ENCODE results near the gene C1orf74.
A peak's percentile ranks its signal among the peaks of the same experiment; 100 is the strongest.

The C1orf74 gene
- long read RNA-seq, donor 1, full-length matches to known transcripts: 4 of 4 reads
- long read RNA-seq, donor 1, partial matches to known transcripts: 0 of 4 reads
- long read RNA-seq, donor 1, other reads (novel, unspliced or antisense): 0 of 4 reads
- long read RNA-seq, donor 2, full-length matches to known transcripts: 2 of 2 reads
- long read RNA-seq, donor 2, partial matches to known transcripts: 0 of 2 reads
- long read RNA-seq, donor 2, other reads (novel, unspliced or antisense): 0 of 2 reads
- long read RNA-seq, donor 3, full-length matches to known transcripts: 1 of 1 reads
- long read RNA-seq, donor 3, partial matches to known transcripts: 0 of 1 reads
- long read RNA-seq, donor 3, other reads (novel, unspliced or antisense): 0 of 1 reads
- long read RNA-seq, donor 4: 0 reads
- long read RNA-seq, donor 5, full-length matches to known transcripts: 1 of 1 reads
- long read RNA-seq, donor 5, partial matches to known transcripts: 0 of 1 reads
- long read RNA-seq, donor 5, other reads (novel, unspliced or antisense): 0 of 1 reads
- long read RNA-seq, donor 6, full-length matches to known transcripts: 1 of 1 reads
- long read RNA-seq, donor 6, partial matches to known transcripts: 0 of 1 reads
- long read RNA-seq, donor 6, other reads (novel, unspliced or antisense): 0 of 1 reads
- long read RNA-seq, donor 7, full-length matches to known transcripts: 2 of 2 reads
- long read RNA-seq, donor 7, partial matches to known transcripts: 0 of 2 reads
- long read RNA-seq, donor 7, other reads (novel, unspliced or antisense): 0 of 2 reads
- long read RNA-seq, donor 8, full-length matches to known transcripts: 1 of 1 reads
- long read RNA-seq, donor 8, partial matches to known transcripts: 0 of 1 reads
- long read RNA-seq, donor 8, other reads (novel, unspliced or antisense): 0 of 1 reads

DNA sequence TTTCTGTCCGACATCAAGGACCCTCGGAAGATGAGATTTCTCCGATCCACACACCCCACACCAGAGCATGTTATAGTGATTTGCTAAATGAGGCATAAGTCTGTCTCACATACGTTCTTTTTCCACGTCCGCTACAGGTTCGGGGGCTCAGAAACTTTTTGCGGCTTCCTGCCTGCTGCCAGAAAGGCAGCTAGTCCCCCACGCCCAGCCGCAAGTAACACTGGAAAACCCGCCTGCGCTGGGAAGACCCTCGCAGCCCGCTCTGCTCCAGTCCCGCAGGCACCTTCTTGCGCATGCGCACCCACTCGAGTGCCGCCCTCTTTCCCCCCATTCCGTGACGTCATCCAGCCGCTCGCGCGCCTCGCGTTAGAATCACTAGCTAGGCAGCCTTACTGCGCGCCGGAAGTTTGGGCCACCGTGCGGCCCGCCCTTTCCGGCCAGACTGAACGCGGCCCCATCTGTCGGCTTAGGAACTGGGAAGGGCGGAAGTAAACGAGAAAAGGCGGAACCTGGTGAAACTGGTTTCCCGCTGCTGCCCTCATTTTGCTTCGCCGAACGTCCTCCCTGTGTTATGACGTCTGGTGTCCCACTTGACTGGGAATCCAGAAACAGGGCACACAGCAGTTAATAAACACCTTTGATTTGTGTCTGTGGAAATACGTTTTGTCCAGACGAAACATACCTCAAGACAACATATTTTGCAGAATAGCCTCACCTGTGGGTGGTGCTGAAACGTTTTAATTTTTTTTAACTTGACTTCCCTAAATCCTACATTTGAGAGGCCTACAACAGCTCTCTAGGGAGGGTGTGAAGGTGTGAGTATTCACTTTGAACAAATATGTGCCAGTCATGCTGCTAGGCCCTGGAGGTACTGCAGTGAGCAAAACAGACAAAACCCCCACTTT, at the start of gene C1orf74:
TSS of gene C1orf74 (minus strand) at position 295 of the 905 bp plus-strand sequence. CDS start 925 bp downstream, outside the sequence.
- peak; percentile 92 for DNase-seq

DNA sequence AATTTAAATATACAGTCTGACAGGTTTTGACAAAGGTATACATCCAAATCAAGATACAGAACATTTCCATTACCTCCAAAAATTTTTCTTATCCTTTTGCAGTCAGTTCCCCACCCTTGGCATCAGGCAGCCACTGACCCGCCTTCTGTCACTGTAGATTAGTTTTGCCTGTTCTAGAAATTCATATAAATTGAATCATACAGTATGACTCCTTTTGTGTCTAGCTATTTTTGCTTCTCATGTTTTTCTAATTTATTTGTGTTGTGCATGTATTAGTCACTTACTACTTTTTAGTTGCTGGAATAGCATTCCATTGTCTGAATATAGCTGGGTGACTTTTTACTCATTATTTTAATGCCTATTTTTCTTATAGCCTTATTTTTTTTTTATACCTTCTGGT, 47.3 kb upstream of the C1orf74 start:
- no peak for DNase-seq

- no peak for DNase-seq
Observed at GRCh38 chr1:209830722-209831121, 46.4 kb upstream of the C1orf74 start.

- no peak for DNase-seq
Observed at GRCh38 chr1:209829716-209830115, 45.4 kb upstream of the C1orf74 start.

- peak; percentile 79 for DNase-seq
Observed at GRCh38 chr1:209827384-209828262, 43.3 kb upstream of the C1orf74 start, which contains the start of gene UTP25. Gene UTP25, plus strand, starts transcription at chr1:209827972. Its CDS starts 92 bp downstream, at chr1:209828064.

- DNase-seq: no peak
Observed at GRCh38 chr1:209825591-209826434, 41.5 kb upstream of the C1orf74 start.

GRCh38 chr1:209823143-209824041, 39.0 kb upstream of the C1orf74 start:
- DNase-seq: no peak

GRCh38 chr1:209822706-209823105, 38.3 kb upstream of the C1orf74 start:
- DNase-seq: no peak

DNA sequence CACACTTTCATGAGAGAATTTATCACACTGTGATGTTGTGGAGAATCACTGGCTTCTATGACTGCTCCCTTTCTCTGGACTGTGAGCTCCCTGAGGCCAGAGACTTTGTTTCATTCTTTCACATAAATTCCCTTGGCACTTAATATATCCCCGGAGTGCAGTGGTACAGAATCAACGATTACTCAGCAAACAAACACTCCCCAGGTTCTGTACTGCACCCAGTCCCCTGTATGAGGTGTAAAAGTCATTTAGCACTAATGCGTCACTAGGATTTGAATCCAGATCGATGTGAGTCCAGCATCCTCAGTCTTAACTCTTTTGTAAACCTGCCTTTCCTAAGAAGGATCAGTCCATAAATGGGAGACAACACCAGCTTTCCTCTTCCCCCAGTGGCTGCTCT, 36.6 kb upstream of the C1orf74 start:
- no peak for DNase-seq

DNA sequence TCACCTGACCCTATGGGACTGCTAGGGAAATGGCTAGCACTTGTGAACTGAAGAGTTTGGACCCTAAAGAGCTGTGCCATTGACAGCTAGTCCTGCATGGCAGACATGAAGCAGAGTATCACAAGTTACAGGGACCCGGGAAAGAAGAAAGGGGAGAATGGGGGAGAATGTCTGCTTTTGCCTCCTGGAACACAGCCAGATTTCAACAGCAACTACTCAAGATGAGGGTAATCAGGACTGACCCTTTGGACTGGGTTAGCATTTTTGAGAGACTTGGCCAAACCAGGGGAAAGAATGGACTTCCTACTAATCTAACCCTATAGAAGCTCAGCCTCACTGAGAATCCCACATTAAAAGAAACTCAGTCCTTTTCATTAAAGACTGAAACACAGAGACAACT, 34.7 kb upstream of the C1orf74 start:
- DNase-seq: no peak

GRCh38 chr1:209817691-209818090, 33.3 kb upstream of the C1orf74 start:
- DNase-seq: no peak

- no peak for DNase-seq
Observed at GRCh38 chr1:209816923-209817322, 32.6 kb upstream of the C1orf74 start.

DNA sequence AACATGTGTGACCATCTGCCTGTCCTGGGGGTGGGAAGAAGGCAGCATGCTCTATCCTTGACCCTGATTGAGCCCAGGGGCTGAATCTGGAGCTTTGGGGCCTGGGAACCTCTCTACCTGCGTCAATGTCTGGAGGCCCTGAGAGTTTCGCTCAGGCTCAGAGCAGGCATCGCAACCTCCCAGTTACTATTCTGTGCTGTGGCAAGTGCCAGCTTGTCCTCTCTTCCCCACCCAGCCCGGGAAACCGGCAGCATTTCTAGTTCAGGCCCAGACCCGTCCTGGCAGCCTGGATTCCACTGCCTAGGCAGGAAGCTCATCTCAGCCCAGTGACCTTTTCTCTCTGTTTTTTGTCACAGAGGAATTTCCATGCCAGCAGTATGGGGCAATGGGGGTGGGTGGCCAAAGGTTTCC, 31.6 kb upstream of the C1orf74 start:
- DNase-seq: no peak

DNA sequence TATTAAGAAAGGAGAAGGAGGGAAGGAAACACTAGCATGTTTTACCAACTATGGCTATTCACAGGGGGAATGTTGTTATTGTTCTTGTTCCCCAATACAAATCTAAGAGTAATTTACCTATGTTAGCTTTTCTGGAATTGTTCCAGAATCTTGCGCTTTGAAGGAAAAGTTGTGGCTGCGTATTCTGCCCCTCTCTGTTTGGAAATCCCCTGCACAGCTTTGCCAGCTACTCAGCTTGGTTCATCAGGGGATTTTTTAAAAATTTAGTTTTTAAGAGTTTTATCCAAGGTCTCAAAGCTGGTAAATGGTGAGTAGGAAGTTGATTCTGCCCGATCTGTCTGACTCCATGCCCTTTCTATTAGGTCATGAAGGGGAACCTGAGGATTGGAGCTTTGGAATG, 31.1 kb upstream of the C1orf74 start:
- DNase-seq: no peak

GRCh38 chr1:209813902-209814301, 29.5 kb upstream of the C1orf74 start:
- no peak for DNase-seq

GRCh38 chr1:209810783-209811182, 26.4 kb upstream of the C1orf74 start:
- DNase-seq: no peak

DNA sequence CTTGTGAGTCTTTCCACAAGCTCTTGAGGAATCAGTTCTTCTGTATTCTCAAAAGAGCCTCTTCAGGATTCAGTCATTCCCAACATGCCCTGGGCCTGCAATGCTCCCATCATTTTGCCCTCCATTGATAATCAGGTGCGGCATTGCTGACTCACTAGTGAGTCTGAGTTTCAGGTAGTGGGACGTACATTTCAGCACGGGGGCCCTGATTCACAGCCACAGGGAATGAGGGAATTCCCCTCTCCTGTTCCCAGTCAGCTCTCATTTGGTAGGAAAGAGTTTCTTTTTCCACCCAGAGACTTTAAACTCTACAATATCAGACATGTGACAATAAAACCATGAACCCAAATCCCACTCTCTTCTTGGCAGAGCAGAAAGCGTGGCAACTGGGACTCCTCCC, 25.3 kb upstream of the C1orf74 start:
- no peak for DNase-seq

- DNase-seq: no peak
Observed at GRCh38 chr1:209808059-209808581, 23.8 kb upstream of the C1orf74 start.

DNA sequence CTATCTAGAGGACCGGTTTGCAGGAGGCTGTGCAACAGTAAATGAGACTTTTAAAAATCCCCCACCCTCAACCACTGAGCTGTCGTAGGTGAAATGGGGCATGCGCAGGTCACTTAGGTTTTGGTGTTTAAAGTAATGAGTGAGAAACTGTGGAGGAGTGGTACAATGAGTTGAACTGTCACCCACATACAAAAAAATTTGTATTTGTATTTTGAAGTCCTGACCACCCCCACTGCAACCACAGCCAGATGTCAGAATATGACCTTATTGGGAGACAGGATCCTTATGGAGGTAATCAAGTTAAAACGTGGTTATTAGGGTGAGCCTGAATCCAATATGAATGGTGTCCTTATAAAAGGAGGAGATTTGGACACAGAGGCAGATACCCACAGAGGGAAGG, 23.1 kb upstream of the C1orf74 start:
- no peak for DNase-seq
